DMS153 treated with DMSO at 0.1 percent for 48 hours (cell line): ENCODE data around the gene ZNF652.
A peak's percentile ranks its signal among the peaks of the same experiment; 100 is the strongest.
"Not testable (repeated sequence)": the region's sequence is repeated elsewhere in the genome, so short reads cannot be mapped to it uniquely, and the experiment has no call there.

ENCODE experiments used
- DNase-seq: peaks from one replicate; lab custom pipeline; 2025; ENCODE audit not compliant: unreplicated experiment; lab: John Stamatoyannopoulos, UW

The ZNF652 gene

GRCh38 chr17:49361902-49362722, at the start of gene ZNF652:
TSS of gene ZNF652 (minus strand) at chr17:49362250. CDS start at chr17:49317725, 44,525 bp downstream.
- DNase-seq, result peak; percentile 90

GRCh38 chr17:49409066-49409465, 47.0 kb upstream of the ZNF652 start:
- DNase-seq, result no peak

- DNase-seq, result peak; percentile 80
Observed at GRCh38 chr17:49407981-49408501, 46.0 kb upstream of the ZNF652 start.

GRCh38 chr17:49407086-49407485, 45.0 kb upstream of the ZNF652 start:
- DNase-seq, result no peak

GRCh38 chr17:49406421-49407061, 44.5 kb upstream of the ZNF652 start:
- DNase-seq, result no peak

GRCh38 chr17:49404906-49405305, 42.9 kb upstream of the ZNF652 start:
- DNase-seq, result no peak

GRCh38 chr17:49404361-49404760, 42.3 kb upstream of the ZNF652 start:
- DNase-seq, result no peak

- no peak for DNase-seq
Observed at GRCh38 chr17:49403514-49404289, 41.7 kb upstream of the ZNF652 start.

GRCh38 chr17:49402706-49403105, 40.7 kb upstream of the ZNF652 start:
- DNase-seq, result no peak

GRCh38 chr17:49401971-49402611, 40.0 kb upstream of the ZNF652 start:
- no peak for DNase-seq

- no peak for DNase-seq
Observed at GRCh38 chr17:49399995-49400394, 37.9 kb upstream of the ZNF652 start.

GRCh38 chr17:49397586-49397985, 35.5 kb upstream of the ZNF652 start:
- DNase-seq, result no peak

- DNase-seq, result no peak
Observed at GRCh38 chr17:49393491-49394255, 31.6 kb upstream of the ZNF652 start.

GRCh38 chr17:49390548-49391324, 28.7 kb upstream of the ZNF652 start:
- no peak for DNase-seq

- DNase-seq, result not testable (repeated sequence)
Observed at GRCh38 chr17:49389514-49390347, 27.7 kb upstream of the ZNF652 start.

GRCh38 chr17:49388692-49389513, 26.9 kb upstream of the ZNF652 start:
- no peak for DNase-seq

GRCh38 chr17:49388290-49388640, 26.2 kb upstream of the ZNF652 start:
- DNase-seq, result no peak
